Measurements from ENCODE around the gene LPAR4. TPM values are rescaled to one million over a fixed set of nuclear protein-coding genes. Genes with fewer than 3 reads are reported as not detected.

The LPAR4 gene
- total RNA-seq, 1 experiment from 2014 or later = 6.4 TPM

GRCh38 chrX:78712336-78712735, 35.2 kb upstream of the LPAR4 start:
- Histone ChIP-seq H2AK5ac (ENCODE audit: insufficient read length, low read length) (no peak overlapping the region), H3K4me2 (ENCODE audit: insufficient read depth, insufficient read length, low read length) (no peak overlapping the region), H3T11ph (ENCODE audit: low read length) (no peak overlapping the region), H3K14ac (ENCODE audit: insufficient read depth, low read length) (no peak overlapping the region), H3K56ac (ENCODE audit: insufficient read length, low read depth, low read length) (no peak overlapping the region), H2BK5ac (ENCODE audit: insufficient read length, low read length) (no peak overlapping the region), H4K91ac (ENCODE audit: insufficient read length, low read depth, low read length) (no peak overlapping the region), H3K9me3 (ENCODE audit: control insufficient read depth, low read depth, low read length) (no peaks in the 10 kb centered on the region), H4K20me1 (ENCODE audit: control insufficient read depth, insufficient read depth, insufficient read length) (no peaks in the 10 kb centered on the region), H3K9ac (ENCODE audit: extremely low read depth, insufficient read length, low read length) (no peak overlapping the region), H3K23ac (ENCODE audit: insufficient read length, low read depth, low read length) (no peak overlapping the region), H4K8ac (replicated peaks; ENCODE audit: insufficient read length, low read depth, low read length) (no peak overlapping the region), H2AFZ (ENCODE audit: low read length) (no peak overlapping the region), H3K4ac (ENCODE audit: low read depth, low read length) (no peak overlapping the region), H3K23me2 (ENCODE audit: insufficient read length, low read depth, low read length, poor library complexity, severe bottlenecking) (no peaks in the 10 kb centered on the region), H2BK20ac (ENCODE audit: low read depth, low read length, poor library complexity, severe bottlenecking) (no peak overlapping the region), H3K27ac (ENCODE audit: insufficient read length, low read depth, low read length) (no peak overlapping the region), H2BK120ac (ENCODE audit: low read depth, low read length, poor library complexity, severe bottlenecking) (no peak overlapping the region), H3K27me3 (ENCODE audit: insufficient read depth, low read length) (no peaks in the 10 kb centered on the region), H3K4me1 (ENCODE audit: insufficient read depth, low read length) (no peaks in the 10 kb centered on the region), H2BK15ac (ENCODE audit: low read depth, low read length) (no peak overlapping the region), H2BK12ac (ENCODE audit: insufficient read length, low read depth, low read length) (no peak overlapping the region), H4K5ac (ENCODE audit: insufficient read length, low read depth, low read length) (no peak overlapping the region), H3K79me2 (ENCODE audit: insufficient read depth, low read length) (no peaks in the 10 kb centered on the region), H3K79me1 (ENCODE audit: insufficient read depth, low read depth, low read length, poor library complexity, severe bottlenecking) (no peaks in the 10 kb centered on the region), H3K18ac (ENCODE audit: insufficient read length, low read depth, low read length) (no peak overlapping the region)
- Mint-ChIP-seq H3K4me1 (no peaks in the 10 kb centered on the region), H3K36me3 (ENCODE audit: insufficient read depth in 1 of 3, low read depth in 3 of 3) (peaks cover 0 to 7% (median 4%) of the 10 kb centered on the region in 3 experiments; a peak in 2 of 7 replicates), H3K27ac (no peak overlapping the region), H3K27me3 (ENCODE audit: low read depth) (no peaks in the 10 kb centered on the region), H3K9me3 (peaks cover 71 to 72% of the 10 kb centered on the region in 2 experiments), H3K4me3 (no peak overlapping the region)
- no CpG with 5 or more reads among the region's 1 CpG for WGBS (ENCODE audit: extremely low coverage, insufficient read length, low lambda C conversion rate)
- no peak for DNase-seq
- no peak for TF ChIP-seq CTCF (conservative IDR thresholded peaks at IDR 0.05)
